ENCODE results near the gene MAGI1.

MAGI1 gene

GRCh38 chr3:65433480-65433879, 605.2 kb downstream of the MAGI1 start:
- CTCF ChIA-PET, result no interaction called here
- no peak overlapping the region for H3K27ac Mint-ChIP-seq
- no peaks in the 10 kb centered on the region for H3K36me3 Mint-ChIP-seq
- no peaks in the 10 kb centered on the region for H3K9me3 Mint-ChIP-seq
- H3K27me3 Mint-ChIP-seq, result no peaks in the 10 kb centered on the region
- no peaks in the 10 kb centered on the region for H3K4me1 Mint-ChIP-seq
- DNase-seq, result no peak
- H3K4me3 Mint-ChIP-seq, result no peak overlapping the region

GRCh38 chr3:65432388-65433003, 606.2 kb downstream of the MAGI1 start:
- no peak overlapping the region for H3K27ac Mint-ChIP-seq
- H3K4me1 Mint-ChIP-seq, result no peaks in the 10 kb centered on the region
- no peaks in the 10 kb centered on the region for H3K27me3 Mint-ChIP-seq
- no peak for DNase-seq
- no peaks in the 10 kb centered on the region for H3K9me3 Mint-ChIP-seq
- H3K4me3 Mint-ChIP-seq, result no peak overlapping the region
- no peaks in the 10 kb centered on the region for H3K36me3 Mint-ChIP-seq
- CTCF ChIA-PET, result no interaction called here

- CTCF ChIA-PET, result no interaction called here
- Mint-ChIP-seq H3K4me1 (no peaks in the 10 kb centered on the region), H3K36me3 (no peaks in the 10 kb centered on the region), H3K27me3 (no peaks in the 10 kb centered on the region), H3K9me3 (no peaks in the 10 kb centered on the region), H3K4me3 (no peak overlapping the region), H3K27ac (no peak overlapping the region)
- DNase-seq, result no peak
Measured at GRCh38 chr3:65425880-65426279, 612.8 kb downstream of the MAGI1 start.

- CTCF ChIA-PET, result no interaction called here
- Mint-ChIP-seq H3K36me3 (no peaks in the 10 kb centered on the region), H3K4me1 (no peaks in the 10 kb centered on the region), H3K9me3 (no peaks in the 10 kb centered on the region), H3K27me3 (no peaks in the 10 kb centered on the region), H3K27ac (no peak overlapping the region), H3K4me3 (no peak overlapping the region)
- DNase-seq, result no peak
Measured at GRCh38 chr3:65422154-65422553, 616.6 kb downstream of the MAGI1 start.

- Mint-ChIP-seq H3K9me3 (no peaks in the 10 kb centered on the region), H3K36me3 (no peaks in the 10 kb centered on the region), H3K4me3 (no peak overlapping the region), H3K4me1 (no peaks in the 10 kb centered on the region), H3K27me3 (no peaks in the 10 kb centered on the region), H3K27ac (no peak overlapping the region)
- CTCF ChIA-PET, result no interaction called here
- DNase-seq, result no peak
Measured at GRCh38 chr3:65419233-65419632, 619.5 kb downstream of the MAGI1 start.

GRCh38 chr3:65413891-65414290, 624.8 kb downstream of the MAGI1 start:
- no peaks in the 10 kb centered on the region for H3K36me3 Mint-ChIP-seq
- DNase-seq, result no peak
- H3K27me3 Mint-ChIP-seq, result no peaks in the 10 kb centered on the region
- H3K4me1 Mint-ChIP-seq, result no peaks in the 10 kb centered on the region
- H3K9me3 Mint-ChIP-seq, result no peaks in the 10 kb centered on the region
- no peak overlapping the region for H3K4me3 Mint-ChIP-seq
- CTCF ChIA-PET, result no interaction called here
- no peak overlapping the region for H3K27ac Mint-ChIP-seq

- DNase-seq, result no peak
- no peaks in the 10 kb centered on the region for H3K27me3 Mint-ChIP-seq
- H3K4me3 Mint-ChIP-seq, result no peak overlapping the region
- H3K4me1 Mint-ChIP-seq, result no peaks in the 10 kb centered on the region
- CTCF ChIA-PET, result no interaction called here
- no peak overlapping the region for H3K27ac Mint-ChIP-seq
- H3K9me3 Mint-ChIP-seq, result no peaks in the 10 kb centered on the region
- no peaks in the 10 kb centered on the region for H3K36me3 Mint-ChIP-seq
Measured at GRCh38 chr3:65412588-65412987, 626.1 kb downstream of the MAGI1 start.

- H3K4me1 Mint-ChIP-seq, result no peaks in the 10 kb centered on the region
- H3K9me3 Mint-ChIP-seq, result no peaks in the 10 kb centered on the region
- no peak overlapping the region for H3K4me3 Mint-ChIP-seq
- DNase-seq, result no peak
- H3K27ac Mint-ChIP-seq, result no peak overlapping the region
- H3K27me3 Mint-ChIP-seq, result no peaks in the 10 kb centered on the region
- H3K36me3 Mint-ChIP-seq, result no peaks in the 10 kb centered on the region
- CTCF ChIA-PET, result no interaction called here
Measured at GRCh38 chr3:65411367-65411766, 627.4 kb downstream of the MAGI1 start.

- DNase-seq, result no peak
- CTCF ChIA-PET, result no interaction called here
- Mint-ChIP-seq H3K27me3 (no peaks in the 10 kb centered on the region), H3K27ac (no peak overlapping the region), H3K36me3 (no peaks in the 10 kb centered on the region), H3K4me3 (no peak overlapping the region), H3K4me1 (no peaks in the 10 kb centered on the region), H3K9me3 (peaks cover 2% of the 10 kb centered on the region)
Measured at GRCh38 chr3:65409176-65409569, 629.5 kb downstream of the MAGI1 start.

- Mint-ChIP-seq H3K27me3 (no peaks in the 10 kb centered on the region), H3K4me3 (no peak overlapping the region), H3K36me3 (no peaks in the 10 kb centered on the region), H3K9me3 (peaks cover 4% of the 10 kb centered on the region), H3K27ac (no peak overlapping the region), H3K4me1 (no peaks in the 10 kb centered on the region)
- CTCF ChIA-PET, result no interaction called here
- no peak for DNase-seq
Measured at GRCh38 chr3:65408531-65409175, 630.1 kb downstream of the MAGI1 start.

GRCh38 chr3:65406470-65406869, 632.2 kb downstream of the MAGI1 start:
- H3K4me3 Mint-ChIP-seq, result no peak overlapping the region
- no peaks in the 10 kb centered on the region for H3K4me1 Mint-ChIP-seq
- H3K9me3 Mint-ChIP-seq, result peaks cover 4% of the 10 kb centered on the region
- no peak overlapping the region for H3K27ac Mint-ChIP-seq
- H3K27me3 Mint-ChIP-seq, result no peaks in the 10 kb centered on the region
- no peak for DNase-seq
- H3K36me3 Mint-ChIP-seq, result no peaks in the 10 kb centered on the region
- CTCF ChIA-PET, result no interaction called here

GRCh38 chr3:65402597-65402996, 636.1 kb downstream of the MAGI1 start:
- CTCF ChIA-PET, result no interaction called here
- DNase-seq, result no peak
- no peaks in the 10 kb centered on the region for H3K27me3 Mint-ChIP-seq
- H3K9me3 Mint-ChIP-seq, result peaks cover 4% of the 10 kb centered on the region
- H3K4me3 Mint-ChIP-seq, result no peak overlapping the region
- no peak overlapping the region for H3K27ac Mint-ChIP-seq
- no peaks in the 10 kb centered on the region for H3K36me3 Mint-ChIP-seq
- H3K4me1 Mint-ChIP-seq, result no peaks in the 10 kb centered on the region

- DNase-seq, result no peak
- Mint-ChIP-seq H3K27me3 (no peaks in the 10 kb centered on the region), H3K27ac (no peak overlapping the region), H3K36me3 (no peaks in the 10 kb centered on the region), H3K4me1 (no peaks in the 10 kb centered on the region), H3K4me3 (no peak overlapping the region), H3K9me3 (peaks cover 4% of the 10 kb centered on the region)
- CTCF ChIA-PET, result no interaction called here
Measured at GRCh38 chr3:65401359-65402305, 637.1 kb downstream of the MAGI1 start.

- Mint-ChIP-seq H3K36me3 (no peaks in the 10 kb centered on the region), H3K27me3 (no peaks in the 10 kb centered on the region), H3K4me1 (no peaks in the 10 kb centered on the region), H3K4me3 (no peak overlapping the region), H3K27ac (no peak overlapping the region), H3K9me3 (peaks cover 4% of the 10 kb centered on the region)
- DNase-seq, result no peak
- CTCF ChIA-PET, result no interaction called here
Measured at GRCh38 chr3:65400899-65401298, 637.8 kb downstream of the MAGI1 start.

GRCh38 chr3:65398953-65399352, 639.8 kb downstream of the MAGI1 start:
- no peak for DNase-seq
- Mint-ChIP-seq H3K36me3 (no peaks in the 10 kb centered on the region), H3K4me3 (no peak overlapping the region), H3K27me3 (no peaks in the 10 kb centered on the region), H3K4me1 (no peaks in the 10 kb centered on the region), H3K27ac (no peak overlapping the region), H3K9me3 (peaks cover 4% of the 10 kb centered on the region)
- CTCF ChIA-PET, result no interaction called here
